HepG2 (cell line): Measurements from ENCODE around the gene GPR62. TPM values are rescaled to one million over a fixed set of nuclear protein-coding genes. Genes with fewer than 3 reads are reported as not detected.
A peak's percentile ranks its signal among the peaks of the same experiment; 100 is the strongest.

Experiments
- ATAC-seq: fragments of 200-7000 bp; cut with Tn5 transposase; 3 replicates; pipeline ENCODE4 v1.9.1; 2020; ENCODE audit warnings: mild to moderate bottlenecking, moderate library complexity
- BruUV-seq: library from RNA; stranded (reverse); fragments of 400-500 nt; replicated peaks from 2 replicates; lab custom pipeline; 2021; lab: Mats Ljungman, UMichigan
- CTCF ChIA-PET: fragments of 300-600 bp; formaldehyde crosslinking; extraction: SDS; loops from one replicate; lab custom pipeline; 2021; ENCODE audit warnings: low total read pairs, inconsistent platforms, low intra/inter-chr PET ratio; lab: Yijun Ruan, JAX
- POLR2A ChIA-PET: fragments of 350-600 bp; sonication (Branson Sonifier 250); formaldehyde crosslinking; loops from one replicate; lab custom pipeline; 2020; ENCODE audit warnings: antibody characterized with exemption, inconsistent platforms; lab: Yijun Ruan, JAX
- DNase-seq: peaks from one replicate; pipeline ENCODE4 v3.0.0-alpha.2; 2015; ENCODE audit warnings: low spot score
- FAIRE-seq: peaks from 3 replicates; lab custom pipeline; 2011; peaks lifted over from hg19 to GRCh38; lab: Jason Lieb, UNC
- H2AFZ ChIP-seq: one replicate; pipeline ENCODE4 v1.6.1; 2011; ENCODE audit warnings: low read length, inconsistent platforms
- H3K27ac ChIP-seq: fragments of 300-600 bp; 3 replicates; pipeline ENCODE4 v1.8.0; 2011; ENCODE audit warnings: mixed run types, mild to moderate bottlenecking, mixed read lengths, low read length, inconsistent platforms; ENCODE audit not compliant: insufficient read depth; ENCODE audit errors: extremely low read length
- H3K27me3 ChIP-seq, 2 experiments: fragments of 200-600 bp in 1 of 2; 2 replicates in 1 of 2; 3 replicates in 1 of 2; pipeline versions ENCODE4 v1.6.0 to v1.8.0; 2011; ENCODE audit warnings: low read length in 2 of 2, mild to moderate bottlenecking in 2 of 2, moderate library complexity in 2 of 2, inconsistent platforms in 1 of 2; ENCODE audit not compliant: insufficient read depth in 2 of 2, control insufficient read depth in 1 of 2
- H3K36me3 ChIP-seq, 2 experiments: fragments of 200-600 bp in 1 of 2; replicated peaks in 1 of 2; 2 replicates in 1 of 2; 3 replicates in 1 of 2; pipeline versions ENCODE4 v1.5.1 to v1.8.0; 2011; ENCODE audit warnings: low read length in 2 of 2, inconsistent platforms in 1 of 2; ENCODE audit not compliant: insufficient read depth in 2 of 2, control insufficient read depth in 1 of 2
- H3K4me1 ChIP-seq: 2 replicates; pipeline ENCODE4 v1.5.1; 2012; ENCODE audit warnings: low read length, inconsistent platforms; ENCODE audit not compliant: insufficient read depth
- H3K4me2 ChIP-seq: 2 replicates; pipeline ENCODE4 v1.6.0; 2011; ENCODE audit warnings: low read depth, low read length, inconsistent platforms
- H3K4me3 ChIP-seq, 3 experiments: fragments of 200-600 bp in 1 of 3; sonication (generic), shearing (Covaris generic) in 1 of 3; replicated peaks in 1 of 3; 2 replicates each; pipeline ENCODE4 v1.5.1; 2011 to 2016; ENCODE audit warnings: low read length in 3 of 3, inconsistent platforms in 2 of 3, low read depth in 2 of 3, mild to moderate bottlenecking in 2 of 3, control low read depth in 1 of 3, mixed read lengths in 1 of 3; ENCODE audit not compliant: insufficient read depth in 1 of 3
- H3K79me2 ChIP-seq: one replicate; pipeline ENCODE4 v1.6.1; 2011; ENCODE audit warnings: low read length, inconsistent platforms; ENCODE audit not compliant: insufficient read depth
- H3K9ac ChIP-seq: 2 replicates; pipeline ENCODE4 v1.6.0; 2011; ENCODE audit warnings: mild to moderate bottlenecking, low read depth, low read length, inconsistent platforms; ENCODE audit not compliant: insufficient read depth
- H3K9me3 ChIP-seq: 2 replicates; pipeline ENCODE4 v1.5.1; 2012; ENCODE audit warnings: mild to moderate bottlenecking, low read length
- H4K20me1 ChIP-seq: 2 replicates; pipeline ENCODE4 v1.6.0; 2011; ENCODE audit warnings: inconsistent platforms, mild to moderate bottlenecking, low read length, moderate library complexity; ENCODE audit not compliant: insufficient read depth
- AGO2 ChIP-seq: fragments of 200-400 bp; formaldehyde crosslinking; optimal IDR thresholded peaks from 2 replicates; pipeline ENCODE3; 2017; ENCODE audit warnings: mild to moderate bottlenecking, low read depth, low read length, moderate library complexity
- MLXIP ChIP-seq: sonication (generic); formaldehyde crosslinking; IDR thresholded peaks from 2 replicates; pipeline ENCODE4 v1.9.0; 2021; ENCODE audit warnings: missing genetic modification reagents, borderline replicate concordance
- PAX8 ChIP-seq: sonication (generic); formaldehyde crosslinking; IDR thresholded peaks from 2 replicates; pipeline ENCODE4 v1.8.0; 2022; ENCODE audit warnings: mild to moderate bottlenecking, missing genetic modification reagents, borderline replicate concordance
- ZBTB33 ChIP-seq: sonication (generic); formaldehyde crosslinking; IDR thresholded peaks from 2 replicates; pipeline ENCODE4 v1.4.0; 2020; ENCODE audit warnings: missing genetic modification reagents
- ZBTB38 ChIP-seq: sonication (generic); formaldehyde crosslinking; IDR thresholded peaks from 2 replicates; pipeline ENCODE4 v1.5.1; 2020; ENCODE audit warnings: mild to moderate bottlenecking, missing genetic modification reagents
- ZNF550 ChIP-seq: sonication (generic); formaldehyde crosslinking; IDR thresholded peaks from 2 replicates; pipeline ENCODE4 v1.4.0; 2020; ENCODE audit warnings: mild to moderate bottlenecking, missing genetic modification reagents, borderline replicate concordance
- ZNF777 ChIP-seq: sonication (generic); formaldehyde crosslinking; IDR thresholded peaks from 2 replicates; pipeline ENCODE4 v1.4.0; 2020; ENCODE audit warnings: missing genetic modification reagents
- WGBS: methylation state at CpG from one replicate; pipeline ENCODE4 v1.1.6; 2017; ENCODE audit warnings: low lambda C conversion rate; 5-methylcytosine and 5-hydroxymethylcytosine counted together
- in situ Hi-C: cut with HindIII; loops from 2 replicates; pipeline ENCODE4 v1.10.0; 2017; ENCODE audit warnings: low pct_unique_long_range_greater_than_20kb; ENCODE audit not compliant: extremely low pct_ligation_motif_present
- intact Hi-C: fragments of 100-400 bp; cut with micrococcal nuclease; formaldehyde crosslinking; loops from one replicate; pipeline ENCODE4 v1.10.0; 2022; ENCODE audit not compliant: unreplicated experiment
- polyA plus RNA-seq, 8 experiments: library from polyadenylated mRNA; depleted of rRNA in 3 of 8; stranded (reverse) in 7 of 8; unstranded in 1 of 8; fragments of >200 nt; fragmentation: Illumina TruSeq in 4 of 8; extraction: Trizol in 4 of 8; gene quantifications; 2 replicates each; pipeline versions ENCODE4 v1.2.1 to v1.2.3, GENCODE V29; 2011 to 2016; ENCODE audit warnings: low read depth in 4 of 8, missing spikeins in 1 of 8, mixed read lengths in 1 of 8; ENCODE audit not compliant: insufficient read depth in 1 of 8
- total RNA-seq, 5 experiments: library from RNA; depleted of rRNA; stranded (reverse); fragments of >200 nt; fragmentation: Illumina TruSeq; extraction: Trizol; gene quantifications; 2 replicates each; pipeline ENCODE4 v1.2.3, GENCODE V29; 2016; ENCODE audit warnings: low read depth in 1 of 5

GPR62 gene
- total and polyA plus RNA-seq, 2 of the 13 experiments (the other 11 are each of a cell fraction or from before 2014, with no cell fraction given): not detected

DNA sequence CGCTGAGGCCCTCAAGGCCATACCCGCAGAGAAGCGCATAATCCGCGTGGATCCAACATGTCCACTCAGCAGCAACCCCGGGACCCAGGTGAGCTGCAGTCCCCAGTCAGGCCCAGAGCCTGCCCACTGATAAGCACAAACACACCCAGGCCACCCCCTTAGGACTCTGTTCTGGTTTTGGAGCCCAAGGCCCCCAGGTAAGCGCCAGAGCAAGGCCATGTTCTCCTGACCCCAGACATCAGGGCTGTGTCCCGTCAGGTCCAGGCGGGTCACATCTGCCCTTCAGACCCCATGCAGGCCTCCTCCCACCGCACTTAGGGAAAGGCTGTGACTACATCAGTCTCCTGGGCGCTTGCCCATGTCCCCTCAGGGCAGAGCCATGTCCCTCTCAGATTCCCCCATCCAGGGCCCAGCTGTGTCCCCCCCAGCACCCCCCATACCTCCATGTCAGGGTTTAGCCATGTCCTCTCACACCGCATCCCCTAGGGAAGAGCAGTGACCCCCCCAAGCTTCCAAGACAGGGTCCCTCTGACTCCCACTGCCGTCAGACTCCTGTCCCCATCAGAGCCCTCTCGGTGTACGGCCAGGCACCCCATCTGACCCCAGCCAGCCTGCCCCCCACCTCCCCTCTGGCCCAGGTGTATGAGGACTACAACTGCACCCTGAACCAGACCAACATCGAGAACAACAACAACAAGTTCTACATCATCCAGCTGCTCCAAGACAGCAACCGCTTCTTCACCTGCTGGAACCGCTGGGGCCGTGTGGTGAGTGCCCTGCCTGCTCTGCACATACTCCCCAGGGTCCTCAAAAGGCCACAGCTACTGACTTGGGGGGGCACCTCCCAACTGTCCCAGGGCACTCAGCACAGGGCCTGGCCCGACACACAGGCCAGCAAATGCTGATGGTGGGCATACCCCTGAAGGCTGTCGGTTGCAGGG, 11.5 kb upstream of the GPR62 start:
- ChIA-PET CTCF (interaction anchor here (2.1 kb wide), 1 partner anchor 31 kb away, joined by 34 read pairs; the partner anchor contains the start of genes ABHD14A and ABHD14B), POLR2A (interaction anchor here (0.8 to 4.5 kb wide), 15 partner anchors 8 to 559 kb away, joined by 3 to 173 read pairs (median 11); partner anchors contain the start of genes ABHD14A, ABHD14B, ACY1 and DCAF1)
- BruUV-seq: no TSS peak
- TF ChIP-seq MLXIP (CRISPR knock-in tag): no peak
- TF ChIP-seq ZBTB33 (CRISPR knock-in tag): peak; percentile 88
- no peak for TF ChIP-seq ZNF550 (CRISPR knock-in tag)
- no peak for TF ChIP-seq ZNF777
- 0 out of 2 replicates have a peak, but pooled peaks have one; percentile 49 for TF ChIP-seq ZBTB38
- TF ChIP-seq AGO2: peak; percentile 21
- 0 out of 2 replicates have a peak, but pooled peaks have one; percentile 25 for TF ChIP-seq PAX8
- peaks cover 32% of the 10 kb centered on the region for H3K4me1 ChIP-seq
- no peaks in the 10 kb centered on the region; the same call in 1 of the 2 replicates for H4K20me1 ChIP-seq
- ATAC-seq (no peak), DNase-seq (no peak), FAIRE-seq (no peak)
- peak overlapping the region in 1 of 3 experiments; percentile 80; a peak in 3 of 6 replicates for H3K4me3 ChIP-seq
- intact Hi-C loops (loop anchor here (2.0 kb wide), 2 partner anchors 39 to 51 kb away; partner anchors contain the start of genes ACY1 and RPL29), in situ Hi-C loops (no loop called here)
- H3K79me2 ChIP-seq: peaks cover 24% of the 10 kb centered on the region
- H3K36me3 ChIP-seq: peaks cover under 1% of the 10 kb centered on the region in 2 experiments; a peak in 2 of 5 replicates
- WGBS: 95% methylated on average over 9 of the region's 21 CpGs
- H3K9me3 ChIP-seq: no peaks in the 10 kb centered on the region
- peak overlapping the region; percentile 93 for H3K27ac ChIP-seq
- H2AFZ ChIP-seq: no peak overlapping the region
- H3K4me2 ChIP-seq: peak overlapping the region; percentile 94
- H3K9ac ChIP-seq: peak overlapping the region; percentile 93
- H3K27me3 ChIP-seq: no peaks in the 10 kb centered on the region; a peak in 1 of 5 replicates
